OCI-LY3 (cell line): ENCODE data around the gene NT5DC4.
A peak's percentile ranks its signal among the peaks of the same experiment; 100 is the strongest.

ENCODE experiments used
- H2AFZ ChIP-seq: fragments of 200-600, 300-600 bp; shearing (Covaris generic); 2 replicates; pipeline ENCODE4 v1.6.0; 2014; ENCODE audit warnings: antibody characterized with exemption, low read depth, low read length
- H3K27ac ChIP-seq: fragments of 200-600, 300-600 bp; sonication (generic); 2 replicates; pipeline ENCODE4 v1.5.1; 2014; ENCODE audit warnings: mild to moderate bottlenecking, low read length, moderate library complexity, mixed read lengths
- H3K27me3 ChIP-seq: fragments of 200-600, 300-600 bp; sonication (generic); 2 replicates; pipeline ENCODE4 v1.6.1; 2014; ENCODE audit warnings: low read depth, low read length, mixed read lengths
- H3K36me3 ChIP-seq: fragments of 200-600, 300-600 bp; sonication (generic); replicated peaks from 2 replicates; pipeline ENCODE3; 2014; ENCODE audit warnings: low read depth, low read length, mixed read lengths
- H3K4me1 ChIP-seq: fragments of 300-600, 200-600 bp; sonication (generic); 2 replicates; pipeline ENCODE4 v1.6.1; 2014; ENCODE audit warnings: low read length, mixed read lengths
- H3K4me2 ChIP-seq: fragments of 200-600, 300-600 bp; sonication (generic); 2 replicates; pipeline ENCODE4 v1.6.1; 2014; ENCODE audit warnings: low read length, mixed read lengths
- H3K4me3 ChIP-seq: fragments of 300-600, 200-600 bp; sonication (generic); 2 replicates; pipeline ENCODE4 v1.5.1; 2014; ENCODE audit warnings: antibody characterized with exemption, mild to moderate bottlenecking, low read length, moderate library complexity
- H3K79me2 ChIP-seq: fragments of 300-600, 200-600 bp; shearing (Covaris generic); 2 replicates; pipeline ENCODE4 v1.6.1; 2014; ENCODE audit warnings: mild to moderate bottlenecking, low read length, mixed read lengths
- H3K9ac ChIP-seq: fragments of 300-600, 200-600 bp; shearing (Covaris generic); 2 replicates; pipeline ENCODE4 v1.6.0; 2014; ENCODE audit warnings: mild to moderate bottlenecking, low read length, moderate library complexity
- H3K9me3 ChIP-seq: fragments of 200-600, 300-600 bp; shearing (Covaris generic); 2 replicates; pipeline ENCODE4 v1.6.1; 2014; ENCODE audit warnings: low read length, mixed read lengths; ENCODE audit not compliant: insufficient read depth
- H4K20me1 ChIP-seq: fragments of 200-600, 300-600 bp; sonication (generic); 2 replicates; pipeline ENCODE4 v1.6.1; 2016; ENCODE audit warnings: low read length, mixed read lengths; ENCODE audit not compliant: insufficient read depth
- EZH2phosphoT487 ChIP-seq: fragments of 200-600 bp; shearing (Covaris generic); IDR thresholded peaks from 2 replicates; pipeline ENCODE4 v1.6.1; 2018; ENCODE audit warnings: antibody characterized with exemption, mixed run types, low read depth
- TF ChIP-seq, protein P1 (sequence below): fragments of 200-600, 300-600 bp; sonication (generic); IDR thresholded peaks from 2 replicates; pipeline ENCODE4 v1.5.1; 2014; ENCODE audit warnings: antibody characterized with exemption, low read length, low read depth

Gene NT5DC4

DNA sequence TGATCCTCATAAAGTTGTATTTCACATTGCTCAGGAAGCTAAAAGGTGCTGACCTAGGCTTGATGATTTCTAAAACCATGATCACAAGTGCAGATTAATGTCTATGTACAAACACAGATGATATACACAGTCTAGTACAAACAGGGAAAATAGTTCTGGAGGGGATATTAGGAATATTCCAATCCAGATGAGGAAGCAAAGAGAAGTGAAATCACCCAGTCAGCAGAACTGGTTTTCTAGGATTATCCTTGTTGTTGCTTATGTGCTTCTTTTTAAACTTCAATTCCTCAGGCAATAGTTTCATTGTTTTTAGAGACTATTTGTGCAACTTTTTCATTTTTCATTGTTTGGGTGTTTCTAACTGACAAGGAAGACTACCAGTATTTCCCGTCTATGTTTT is 58.8 kb downstream of the NT5DC4 start:
- H3K79me2 ChIP-seq: no peaks in the 10 kb centered on the region
- no peaks in the 10 kb centered on the region for H4K20me1 ChIP-seq
- H3K4me3 ChIP-seq: no peak overlapping the region
- H3K27ac ChIP-seq: no peak overlapping the region
- H2AFZ ChIP-seq: no peak overlapping the region
- no peak overlapping the region for H3K4me2 ChIP-seq
- peaks cover 34% of the 10 kb centered on the region for H3K4me1 ChIP-seq
- TF ChIP-seq, protein P1, sequence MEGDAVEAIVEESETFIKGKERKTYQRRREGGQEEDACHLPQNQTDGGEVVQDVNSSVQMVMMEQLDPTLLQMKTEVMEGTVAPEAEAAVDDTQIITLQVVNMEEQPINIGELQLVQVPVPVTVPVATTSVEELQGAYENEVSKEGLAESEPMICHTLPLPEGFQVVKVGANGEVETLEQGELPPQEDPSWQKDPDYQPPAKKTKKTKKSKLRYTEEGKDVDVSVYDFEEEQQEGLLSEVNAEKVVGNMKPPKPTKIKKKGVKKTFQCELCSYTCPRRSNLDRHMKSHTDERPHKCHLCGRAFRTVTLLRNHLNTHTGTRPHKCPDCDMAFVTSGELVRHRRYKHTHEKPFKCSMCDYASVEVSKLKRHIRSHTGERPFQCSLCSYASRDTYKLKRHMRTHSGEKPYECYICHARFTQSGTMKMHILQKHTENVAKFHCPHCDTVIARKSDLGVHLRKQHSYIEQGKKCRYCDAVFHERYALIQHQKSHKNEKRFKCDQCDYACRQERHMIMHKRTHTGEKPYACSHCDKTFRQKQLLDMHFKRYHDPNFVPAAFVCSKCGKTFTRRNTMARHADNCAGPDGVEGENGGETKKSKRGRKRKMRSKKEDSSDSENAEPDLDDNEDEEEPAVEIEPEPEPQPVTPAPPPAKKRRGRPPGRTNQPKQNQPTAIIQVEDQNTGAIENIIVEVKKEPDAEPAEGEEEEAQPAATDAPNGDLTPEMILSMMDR: no peak
- no peak for TF ChIP-seq EZH2phosphoT487
- H3K27me3 ChIP-seq: no peaks in the 10 kb centered on the region
- H3K36me3 ChIP-seq: peaks cover 17% of the 10 kb centered on the region
- H3K9me3 ChIP-seq: no peaks in the 10 kb centered on the region
- no peak overlapping the region for H3K9ac ChIP-seq

DNA sequence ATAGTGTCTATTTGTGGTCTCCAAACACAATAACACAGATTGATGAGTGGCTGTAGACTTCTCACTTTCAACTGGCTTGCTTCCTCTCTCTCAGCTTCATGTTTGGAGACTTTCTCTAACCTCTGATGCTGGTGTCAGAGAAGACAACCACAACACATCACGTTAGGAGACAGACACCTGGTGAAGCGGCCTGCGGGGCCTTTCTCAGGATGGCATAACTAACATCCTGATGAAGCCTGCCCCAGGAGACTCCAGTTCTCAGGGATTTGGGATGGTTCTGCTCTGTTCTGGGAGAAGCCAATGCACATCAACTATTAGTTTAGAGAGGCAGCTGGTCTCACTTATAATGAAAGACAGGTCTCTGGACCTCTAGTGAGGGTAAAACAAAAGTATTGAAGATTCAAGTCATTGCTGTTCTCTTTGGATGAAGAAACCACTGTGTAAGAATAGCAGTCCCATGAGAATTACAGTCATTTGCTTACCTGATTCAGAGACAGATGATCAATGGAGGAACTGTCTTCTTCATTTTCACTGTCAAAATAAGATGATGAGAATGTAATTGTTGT is 61.5 kb downstream of the NT5DC4 start:
- Histone ChIP-seq H3K4me1 (peaks cover 39% of the 10 kb centered on the region), H3K36me3 (peaks cover 8% of the 10 kb centered on the region), H3K27ac (peak overlapping the region; percentile 86), H4K20me1 (no peaks in the 10 kb centered on the region), H2AFZ (peak overlapping the region; percentile 44; the same call in 1 of the 2 replicates), H3K4me2 (peak overlapping the region; percentile 69), H3K9me3 (no peaks in the 10 kb centered on the region), H3K9ac (peak overlapping the region; percentile 46), H3K4me3 (peak overlapping the region; percentile 51), H3K27me3 (no peaks in the 10 kb centered on the region), H3K79me2 (no peaks in the 10 kb centered on the region)
- TF ChIP-seq, protein P1: no peak
- TF ChIP-seq EZH2phosphoT487: no peak

GRCh38 chr2:112783187-112783714 is 62.4 kb downstream of the NT5DC4 start:
- Histone ChIP-seq H2AFZ (peak overlapping the region; percentile 44), H3K4me1 (peaks cover 39% of the 10 kb centered on the region), H3K9me3 (no peaks in the 10 kb centered on the region), H3K36me3 (peaks cover 6% of the 10 kb centered on the region), H3K4me2 (peak overlapping the region; percentile 69), H3K9ac (peak overlapping the region; percentile 46), H3K27ac (peak overlapping the region; percentile 86), H4K20me1 (no peaks in the 10 kb centered on the region), H3K79me2 (no peaks in the 10 kb centered on the region), H3K27me3 (no peaks in the 10 kb centered on the region), H3K4me3 (peak overlapping the region; percentile 51)
- TF ChIP-seq, protein P1: no peak
- TF ChIP-seq EZH2phosphoT487: no peak

GRCh38 chr2:112784199-112785189 is 63.7 kb downstream of the NT5DC4 start, which contains the start of gene IL1A:
Gene IL1A, minus strand, starts transcription at chr2:112784493. Its CDS starts 723 bp downstream, at chr2:112783770.
- no peaks in the 10 kb centered on the region for H4K20me1 ChIP-seq
- H3K9ac ChIP-seq: peak within 1 kb of the TSS; percentile 36
- H3K27me3 ChIP-seq: no peaks in the 10 kb centered on the region
- H3K4me1 ChIP-seq: peaks cover 39% of the 10 kb centered on the region
- peak within 1 kb of the TSS; percentile 86 for H3K27ac ChIP-seq
- H3K4me3 ChIP-seq: peak within 1 kb of the TSS; percentile 51
- TF ChIP-seq, protein P1: no peak
- TF ChIP-seq EZH2phosphoT487: no peak
- peaks cover 6% of the 10 kb centered on the region for H3K36me3 ChIP-seq
- H2AFZ ChIP-seq: peak within 1 kb of the TSS; percentile 44
- no peaks in the 10 kb centered on the region for H3K9me3 ChIP-seq
- H3K4me2 ChIP-seq: peak within 1 kb of the TSS; percentile 69
- H3K79me2 ChIP-seq: no peaks in the 10 kb centered on the region
